Measurements from ENCODE around the gene FRYL.

DNA sequence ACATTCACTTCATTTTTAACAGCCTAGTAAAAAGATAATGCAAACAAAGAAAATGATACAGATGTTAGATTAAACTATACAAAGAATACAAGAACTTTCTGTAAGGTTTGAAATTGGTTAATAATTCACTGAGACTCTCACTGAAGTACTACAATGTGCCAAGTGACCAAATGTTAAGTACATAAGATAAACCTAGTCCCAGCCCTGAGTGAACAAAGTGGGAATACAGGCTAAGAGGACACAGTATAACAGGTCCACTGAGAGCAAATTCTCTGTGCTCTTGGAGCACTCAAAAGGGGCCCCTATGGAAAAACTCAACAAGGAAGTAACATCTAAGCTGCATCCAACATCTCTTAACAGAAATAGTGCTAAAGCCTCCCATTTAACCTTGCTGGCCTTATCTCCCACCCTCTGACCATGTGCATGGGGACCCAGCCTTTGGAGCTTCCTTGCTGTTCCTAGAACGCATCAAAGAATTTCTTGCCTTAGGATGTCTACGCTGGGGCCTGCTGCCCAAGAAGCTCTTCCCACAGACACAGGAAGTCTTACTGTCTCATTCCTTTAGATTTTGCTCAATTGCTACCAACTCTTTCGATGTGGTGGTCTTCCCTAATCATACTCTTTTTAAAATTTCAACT, 176.6 kb downstream of the FRYL start:
- TF ChIP-seq GATA2 (IDR thresholded peaks at IDR 0.05; ENCODE audit: low read depth, low read length) = no peak
- TF ChIP-seq GATA3 (IDR thresholded peaks at IDR 0.05; ENCODE audit: low read depth, low read length) = no peak
